Measurements from ENCODE around the gene PPP4R4.
"Not testable (repeated sequence)": the region's sequence is repeated elsewhere in the genome, so short reads cannot be mapped to it uniquely, and the experiment has no call there.

The PPP4R4 gene

GRCh38 chr14:94278731-94279130 lies 104.6 kb downstream of the PPP4R4 start:
- no peak for DNase-seq

- no peak for DNase-seq
These were observed 109.0 kb downstream of the PPP4R4 start for GRCh38 chr14:94282991-94283723.

GRCh38 chr14:94284221-94284620 lies 110.1 kb downstream of the PPP4R4 start:
- DNase-seq = no peak

GRCh38 chr14:94285158-94285557 lies 111.0 kb downstream of the PPP4R4 start:
- DNase-seq = no peak

GRCh38 chr14:94288610-94289465 lies 114.7 kb downstream of the PPP4R4 start:
- DNase-seq = no peak

GRCh38 chr14:94290197-94290596 lies 116.1 kb downstream of the PPP4R4 start:
- DNase-seq = no peak

- no peak for DNase-seq
These were observed 117.2 kb downstream of the PPP4R4 start for GRCh38 chr14:94291159-94291905.

GRCh38 chr14:94291906-94292525 lies 117.9 kb downstream of the PPP4R4 start:
- DNase-seq = no peak

- no peak for DNase-seq
These were observed 118.4 kb downstream of the PPP4R4 start for GRCh38 chr14:94292526-94292871.

GRCh38 chr14:94292872-94293577 lies 118.9 kb downstream of the PPP4R4 start, which contains the start of gene SERPINA10:
SERPINA10 (minus strand) TSS chr14:94293268; CDS start chr14:94290593, 2,675 bp downstream.
- DNase-seq = no peak

GRCh38 chr14:94293578-94293924 lies 119.4 kb downstream of the PPP4R4 start:
- DNase-seq = no peak

- no peak for DNase-seq
These were observed 121.4 kb downstream of the PPP4R4 start for GRCh38 chr14:94295360-94296180.

GRCh38 chr14:94296181-94296545 lies 122.0 kb downstream of the PPP4R4 start:
- DNase-seq = not testable (repeated sequence)

GRCh38 chr14:94298130-94298529 lies 124.0 kb downstream of the PPP4R4 start:
- DNase-seq = no peak

- DNase-seq = no peak
These were observed 129.0 kb downstream of the PPP4R4 start for GRCh38 chr14:94303111-94303510.

- no peak for DNase-seq
These were observed 130.1 kb downstream of the PPP4R4 start for GRCh38 chr14:94304243-94304642.

GRCh38 chr14:94305620-94306019 lies 131.5 kb downstream of the PPP4R4 start:
- DNase-seq = no peak

GRCh38 chr14:94306047-94306978 lies 132.2 kb downstream of the PPP4R4 start:
- no peak for DNase-seq

GRCh38 chr14:94307410-94307992 lies 133.4 kb downstream of the PPP4R4 start:
- no peak for DNase-seq

GRCh38 chr14:94309721-94310120 lies 135.6 kb downstream of the PPP4R4 start:
- no peak for DNase-seq
